HFFc6 (cell line): ENCODE measurements around the gene FAM149B1. TPM values are rescaled to one million over a fixed set of nuclear protein-coding genes. Genes with fewer than 3 reads are reported as not detected.
A peak's percentile ranks its signal among the peaks of the same experiment; 100 is the strongest.

Experiments used
- DNase-seq: peaks from one replicate; pipeline ENCODE4 v3.0.0-alpha.2; 2018
- H3K27ac Mint-ChIP-seq: 2 replicates; pipeline ENCODE4 v1.8.0; 2020; ENCODE audit warnings: mild to moderate bottlenecking, mixed read lengths
- H3K27me3 Mint-ChIP-seq: 2 replicates; pipeline ENCODE4 v1.8.0; 2021; ENCODE audit warnings: mild to moderate bottlenecking, moderate library complexity, mixed read lengths; ENCODE audit not compliant: insufficient read depth
- H3K36me3 Mint-ChIP-seq: 2 replicates; pipeline ENCODE4 v1.8.0; 2021; ENCODE audit warnings: low read depth, mixed read lengths
- H3K4me1 Mint-ChIP-seq: 2 replicates; pipeline ENCODE4 v1.8.0; 2020; ENCODE audit warnings: low read depth, mixed read lengths
- H3K4me3 Mint-ChIP-seq: 2 replicates; pipeline ENCODE4 v1.8.0; 2020; ENCODE audit warnings: mild to moderate bottlenecking, moderate library complexity, mixed read lengths
- H3K9me3 Mint-ChIP-seq: 2 replicates; pipeline ENCODE4 v1.8.0; 2020; ENCODE audit warnings: mild to moderate bottlenecking, mixed read lengths
- CTCF ChIP-seq: fragments of 200-600 bp; sonication (generic); IDR thresholded peaks from 2 replicates; pipeline ENCODE4 v1.5.0; 2021; ENCODE audit warnings: antibody characterized with exemption, mild to moderate bottlenecking
- total RNA-seq, 6 experiments: library from RNA; stranded (reverse); fragmentation: NEBNext Ultra II Directional; extraction: Animal tissue kit (Norgen Biotek cat#: 25700); gene quantifications; 2 replicates in 1 of 6; 3 replicates in 5 of 6; pipeline ENCODE4 v1.2.3, GENCODE V29; 2021

Gene FAM149B1
- total RNA-seq, 6 experiments from 2014 or later, result 16.9 to 21.9 (median 19.5) TPM

GRCh38 chr10:73163096-73163495 lies 4.8 kb upstream of the FAM149B1 start:
- DNase-seq, result peak; percentile 23
- Mint-ChIP-seq H3K4me3 (peak overlapping the region; percentile 37), H3K9me3 (peaks cover 12% of the 10 kb centered on the region), H3K27ac (peak overlapping the region; percentile 84), H3K36me3 (peaks cover 37% of the 10 kb centered on the region), H3K27me3 (peaks cover 3% of the 10 kb centered on the region), H3K4me1 (peaks cover 55% of the 10 kb centered on the region)
- TF ChIP-seq CTCF, result no peak

- TF ChIP-seq CTCF, result no peak
- Mint-ChIP-seq H3K36me3 (peaks cover 34% of the 10 kb centered on the region), H3K4me1 (peaks cover 44% of the 10 kb centered on the region), H3K9me3 (peaks cover 12% of the 10 kb centered on the region), H3K27ac (peak overlapping the region; percentile 100), H3K4me3 (peak overlapping the region; percentile 100), H3K27me3 (peaks cover 3% of the 10 kb centered on the region)
- DNase-seq, result no peak
Observed at GRCh38 chr10:73166972-73167371, 947 bp upstream of the FAM149B1 start.

GRCh38 chr10:73167458-73167782 lies 499 bp upstream of the FAM149B1 start:
- Mint-ChIP-seq H3K9me3 (peaks cover 12% of the 10 kb centered on the region), H3K27me3 (peaks cover 3% of the 10 kb centered on the region)
- DNase-seq, result no peak

GRCh38 chr10:73168465-73168803 lies 515 bp downstream of the FAM149B1 start:
- Mint-ChIP-seq H3K4me3 (peak overlapping the region; percentile 100), H3K27ac (peak overlapping the region; percentile 100)

More at GRCh38 chr10:73167458-73167782, 499 bp upstream of the FAM149B1 start:
- Mint-ChIP-seq H3K27ac (peak overlapping the region; percentile 100), H3K36me3 (peaks cover 30% of the 10 kb centered on the region), H3K4me3 (peak overlapping the region; percentile 100), H3K4me1 (peaks cover 40% of the 10 kb centered on the region)
- TF ChIP-seq CTCF, result no peak

GRCh38 chr10:73169320-73169719 lies 1.4 kb downstream of the FAM149B1 start:
- no peak for DNase-seq
- Mint-ChIP-seq H3K9me3 (peaks cover 12% of the 10 kb centered on the region), H3K27ac (no peak overlapping the region), H3K4me1 (peaks cover 31% of the 10 kb centered on the region), H3K27me3 (peaks cover 3% of the 10 kb centered on the region), H3K36me3 (peaks cover 23% of the 10 kb centered on the region), H3K4me3 (peak overlapping the region; percentile 37; the same call in 1 of the 2 replicates)
- no peak for TF ChIP-seq CTCF

More at GRCh38 chr10:73168465-73168803, 515 bp downstream of the FAM149B1 start:
- H3K36me3 Mint-ChIP-seq, result peaks cover 23% of the 10 kb centered on the region
- TF ChIP-seq CTCF, result no peak; the same call in 1 of the 2 replicates
- DNase-seq, result no peak
- peaks cover 12% of the 10 kb centered on the region for H3K9me3 Mint-ChIP-seq
- H3K27me3 Mint-ChIP-seq, result peaks cover 3% of the 10 kb centered on the region
- H3K4me1 Mint-ChIP-seq, result peaks cover 31% of the 10 kb centered on the region

- Mint-ChIP-seq H3K4me3 (no peak overlapping the region), H3K36me3 (peaks cover 9% of the 10 kb centered on the region; the same call in 1 of the 2 replicates), H3K27me3 (peaks cover 1% of the 10 kb centered on the region), H3K4me1 (peaks cover 6% of the 10 kb centered on the region), H3K27ac (no peak overlapping the region), H3K9me3 (no peaks in the 10 kb centered on the region; the same call in 1 of the 2 replicates)
- DNase-seq, result no peak
- TF ChIP-seq CTCF, result no peak
Observed at GRCh38 chr10:73172867-73173266, 4.9 kb downstream of the FAM149B1 start.
